H1 (cell line): ENCODE data around the gene OR10P1.

ENCODE experiments used
- CEBPB ChIP-seq: IDR thresholded peaks from 2 replicates; pipeline ENCODE4 v1.6.1; 2012; ENCODE audit warnings: low read depth, low read length
- CREB1 ChIP-seq: IDR thresholded peaks from 2 replicates; pipeline ENCODE4 v1.6.1; 2012; ENCODE audit warnings: inconsistent platforms
- EP300 ChIP-seq, 2 experiments: IDR thresholded peaks; 1 replicate in 1 of 2; 2 replicates in 1 of 2; pipeline ENCODE4 v1.6.1; 2011 to 2012; ENCODE audit warnings: low read depth in 2 of 2, low read length in 2 of 2, mild to moderate bottlenecking in 2 of 2, borderline replicate concordance in 1 of 2, inconsistent platforms in 1 of 2, moderate library complexity in 1 of 2
- KDM1A ChIP-seq: fragments of 200-600, 300-600 bp; sonication (generic); IDR thresholded peaks from 2 replicates; pipeline ENCODE4 v1.7.1; 2016; ENCODE audit warnings: mild to moderate bottlenecking, low read length, borderline replicate concordance
- POLR2A ChIP-seq, 2 experiments: IDR thresholded peaks; 1 replicate in 1 of 2; 2 replicates in 1 of 2; pipeline ENCODE4 v1.6.1; 2011; ENCODE audit warnings: low read depth in 2 of 2, low read length in 2 of 2, mild to moderate bottlenecking in 2 of 2; ENCODE audit errors: control extremely low read depth in 1 of 2
- RNF2 ChIP-seq: fragments of 200-900, 300-1000 bp; sonication (generic); IDR thresholded peaks from 2 replicates; pipeline ENCODE4 v1.7.1; 2016; ENCODE audit warnings: borderline replicate concordance, low read depth, mild to moderate bottlenecking, antibody characterized with exemption, low read length; ENCODE audit not compliant: poor library complexity, severe bottlenecking; ENCODE audit errors: missing control alignments
- SAP30 ChIP-seq: fragments of 300-600 bp; sonication (generic); IDR thresholded peaks from 2 replicates; pipeline ENCODE4 v1.7.1; 2012; ENCODE audit warnings: low read length, moderate library complexity, mild to moderate bottlenecking, inconsistent platforms; ENCODE audit not compliant: insufficient read depth, insufficient replicate concordance
- SRF ChIP-seq: IDR thresholded peaks from 2 replicates; pipeline ENCODE4 v1.6.1; 2011; ENCODE audit warnings: mild to moderate bottlenecking, low read depth, low read length, moderate library complexity
- YY1 ChIP-seq: IDR thresholded peaks from 2 replicates; pipeline ENCODE4 v1.6.1; 2011; ENCODE audit warnings: low read depth, mild to moderate bottlenecking, low read length
- TF ChIP-seq, protein P1 (sequence below), 3 experiments: IDR thresholded peaks; 1 replicate in 2 of 3; 2 replicates in 1 of 3; pipeline versions ENCODE4 v1.5.1 to v1.6.1; 2011; ENCODE audit warnings: low read length in 3 of 3, mild to moderate bottlenecking in 3 of 3, inconsistent platforms in 2 of 3, low read depth in 1 of 3, moderate library complexity in 1 of 3; ENCODE audit not compliant: insufficient read depth in 1 of 3; ENCODE audit errors: control extremely low read depth in 1 of 3

DNA sequence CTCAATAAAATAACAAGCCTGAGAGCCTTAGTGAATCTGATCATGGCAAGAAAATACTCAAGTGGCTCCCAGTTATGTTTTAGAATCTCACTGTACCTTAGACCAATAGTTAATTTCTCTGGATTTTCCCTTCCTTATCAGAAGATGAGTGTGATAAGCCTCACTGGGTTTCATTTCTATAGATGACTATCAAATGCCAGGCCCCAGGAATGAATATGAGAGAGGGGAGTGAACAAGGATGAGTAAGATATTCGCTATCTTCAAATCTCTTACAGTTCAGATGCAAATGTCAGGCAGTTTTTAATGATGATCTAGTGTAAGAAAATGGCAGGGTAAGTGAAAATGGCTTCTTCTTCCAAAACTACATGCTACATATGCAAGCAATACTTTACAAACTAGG is 26.1 kb upstream of the OR10P1 start:
- TF ChIP-seq, protein P1, sequence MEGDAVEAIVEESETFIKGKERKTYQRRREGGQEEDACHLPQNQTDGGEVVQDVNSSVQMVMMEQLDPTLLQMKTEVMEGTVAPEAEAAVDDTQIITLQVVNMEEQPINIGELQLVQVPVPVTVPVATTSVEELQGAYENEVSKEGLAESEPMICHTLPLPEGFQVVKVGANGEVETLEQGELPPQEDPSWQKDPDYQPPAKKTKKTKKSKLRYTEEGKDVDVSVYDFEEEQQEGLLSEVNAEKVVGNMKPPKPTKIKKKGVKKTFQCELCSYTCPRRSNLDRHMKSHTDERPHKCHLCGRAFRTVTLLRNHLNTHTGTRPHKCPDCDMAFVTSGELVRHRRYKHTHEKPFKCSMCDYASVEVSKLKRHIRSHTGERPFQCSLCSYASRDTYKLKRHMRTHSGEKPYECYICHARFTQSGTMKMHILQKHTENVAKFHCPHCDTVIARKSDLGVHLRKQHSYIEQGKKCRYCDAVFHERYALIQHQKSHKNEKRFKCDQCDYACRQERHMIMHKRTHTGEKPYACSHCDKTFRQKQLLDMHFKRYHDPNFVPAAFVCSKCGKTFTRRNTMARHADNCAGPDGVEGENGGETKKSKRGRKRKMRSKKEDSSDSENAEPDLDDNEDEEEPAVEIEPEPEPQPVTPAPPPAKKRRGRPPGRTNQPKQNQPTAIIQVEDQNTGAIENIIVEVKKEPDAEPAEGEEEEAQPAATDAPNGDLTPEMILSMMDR (IDR thresholded peaks at IDR 0.05; ENCODE audit: control extremely low read depth in 1 of 3, insufficient read depth in 1 of 3, low read depth in 1 of 3, low read length in 3 of 3), result no peak
- TF ChIP-seq POLR2A (IDR thresholded peaks at IDR 0.05; ENCODE audit: control extremely low read depth in 1 of 2, low read depth in 2 of 2, low read length in 2 of 2) (no peak), SAP30 (no peak), RNF2 (no peak), EP300 (IDR thresholded peaks at IDR 0.05; ENCODE audit: borderline replicate concordance in 1 of 2, low read depth in 2 of 2, low read length in 2 of 2) (no peak), CREB1 (no peak), YY1 (no peak), CEBPB (no peak), KDM1A (no peak), SRF (no peak)
